Gastrocnemius medialis (tissue), 4 donors: ENCODE data around the gene ZNF570.

Experiments used
- POLR2A ChIP-seq, 2 donors: fragments of 450-650 bp; IDR thresholded peaks; one replicate each; pipeline ENCODE4 v1.6.1; 2017; ENCODE audit warnings: antibody characterized with exemption in 2 of 2, mild to moderate bottlenecking in 2 of 2, moderate library complexity in 2 of 2
- TF ChIP-seq, protein P1 (sequence below), 5 experiments: fragments of 450-650 bp in 3 of 5; fragments of 200-600 bp in 2 of 5; sonication (generic) in 2 of 5; IDR thresholded peaks in 4 of 5; conservative IDR thresholded peaks in 1 of 5; 1 replicate in 4 of 5; 2 replicates in 1 of 5; pipeline ENCODE4 v1.5.1; 2016 to 2019; ENCODE audit warnings: antibody characterized with exemption in 5 of 5, mild to moderate bottlenecking in 3 of 5, moderate library complexity in 3 of 5

DNA sequence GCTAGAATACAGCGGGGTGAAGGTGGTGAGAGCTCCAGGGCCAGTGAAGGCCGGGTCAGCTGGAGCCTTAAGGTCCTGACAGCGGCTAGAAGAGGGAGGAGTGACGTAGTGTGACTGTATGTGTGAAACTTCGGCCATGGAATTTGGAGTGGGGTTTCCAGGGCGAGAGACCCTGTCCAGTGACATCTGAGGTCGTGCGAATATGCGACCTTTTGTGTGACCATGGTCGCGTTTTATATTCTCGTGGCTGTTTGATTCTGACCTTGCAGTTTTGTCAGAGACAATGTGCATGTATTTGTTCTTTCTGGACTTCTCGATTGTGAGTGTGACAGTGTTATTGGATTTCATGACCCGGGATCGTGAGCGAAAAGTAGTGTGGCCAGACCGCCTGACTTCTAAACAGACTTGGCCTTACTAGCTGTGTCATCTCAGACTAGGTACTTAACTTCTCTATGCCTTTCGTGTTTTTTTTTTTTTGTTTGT lies 1.5 kb upstream of the ZNF570 start:
- TF ChIP-seq, protein P1, sequence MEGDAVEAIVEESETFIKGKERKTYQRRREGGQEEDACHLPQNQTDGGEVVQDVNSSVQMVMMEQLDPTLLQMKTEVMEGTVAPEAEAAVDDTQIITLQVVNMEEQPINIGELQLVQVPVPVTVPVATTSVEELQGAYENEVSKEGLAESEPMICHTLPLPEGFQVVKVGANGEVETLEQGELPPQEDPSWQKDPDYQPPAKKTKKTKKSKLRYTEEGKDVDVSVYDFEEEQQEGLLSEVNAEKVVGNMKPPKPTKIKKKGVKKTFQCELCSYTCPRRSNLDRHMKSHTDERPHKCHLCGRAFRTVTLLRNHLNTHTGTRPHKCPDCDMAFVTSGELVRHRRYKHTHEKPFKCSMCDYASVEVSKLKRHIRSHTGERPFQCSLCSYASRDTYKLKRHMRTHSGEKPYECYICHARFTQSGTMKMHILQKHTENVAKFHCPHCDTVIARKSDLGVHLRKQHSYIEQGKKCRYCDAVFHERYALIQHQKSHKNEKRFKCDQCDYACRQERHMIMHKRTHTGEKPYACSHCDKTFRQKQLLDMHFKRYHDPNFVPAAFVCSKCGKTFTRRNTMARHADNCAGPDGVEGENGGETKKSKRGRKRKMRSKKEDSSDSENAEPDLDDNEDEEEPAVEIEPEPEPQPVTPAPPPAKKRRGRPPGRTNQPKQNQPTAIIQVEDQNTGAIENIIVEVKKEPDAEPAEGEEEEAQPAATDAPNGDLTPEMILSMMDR (IDR thresholded peaks at IDR 0.05 in 4 of 5, conservative IDR thresholded peaks at IDR 0.05 in 1 of 5) = no peak
- TF ChIP-seq POLR2A (IDR thresholded peaks at IDR 0.05) = no peak
